Activated naive CD4-positive, alpha-beta T cell treated with anti-CD3 and anti-CD28 coated beads, Interleukin-2, amount 10 ng/mL, durations not matched to agents 7 days and 5 days (primary cell): ENCODE results near the gene CLEC19A.
A peak's percentile ranks its signal among the peaks of the same experiment; 100 is the strongest.

Experiments
- CTCF ChIA-PET: fragments of 350-600 bp; sonication (Branson Sonifier 250); formaldehyde crosslinking; loops from one replicate; lab custom pipeline; 2021; ENCODE audit warnings: antibody characterized with exemption; lab: Charles Lee
- DNase-seq: peaks from one replicate; pipeline ENCODE4 v3.0.0-alpha.2; 2020
- H3K27ac Mint-ChIP-seq: one replicate; pipeline ENCODE4 v1.8.0; 2021; ENCODE audit warnings: mild to moderate bottlenecking, moderate library complexity, mixed read lengths
- H3K27me3 Mint-ChIP-seq: one replicate; pipeline ENCODE4 v1.8.0; 2021; ENCODE audit warnings: mild to moderate bottlenecking, mixed read lengths
- H3K36me3 Mint-ChIP-seq: one replicate; pipeline ENCODE4 v1.8.0; 2021; ENCODE audit warnings: mixed read lengths
- H3K4me1 Mint-ChIP-seq: one replicate; pipeline ENCODE4 v1.8.0; 2021; ENCODE audit warnings: mixed read lengths
- H3K4me3 Mint-ChIP-seq: one replicate; pipeline ENCODE4 v1.8.0; 2021; ENCODE audit warnings: mild to moderate bottlenecking, moderate library complexity, mixed read lengths
- H3K9me3 Mint-ChIP-seq: one replicate; pipeline ENCODE4 v1.8.0; 2021; ENCODE audit warnings: mixed read lengths

CLEC19A gene

GRCh38 chr16:19292186-19292585 is 6.7 kb downstream of the CLEC19A start:
- peaks cover 5% of the 10 kb centered on the region for H3K9me3 Mint-ChIP-seq
- no peak overlapping the region for H3K4me3 Mint-ChIP-seq
- CTCF ChIA-PET = no interaction called here
- DNase-seq = no peak
- H3K4me1 Mint-ChIP-seq = peaks cover 6% of the 10 kb centered on the region
- H3K27me3 Mint-ChIP-seq = peaks cover 4% of the 10 kb centered on the region
- no peaks in the 10 kb centered on the region for H3K36me3 Mint-ChIP-seq
- no peak overlapping the region for H3K27ac Mint-ChIP-seq

DNA sequence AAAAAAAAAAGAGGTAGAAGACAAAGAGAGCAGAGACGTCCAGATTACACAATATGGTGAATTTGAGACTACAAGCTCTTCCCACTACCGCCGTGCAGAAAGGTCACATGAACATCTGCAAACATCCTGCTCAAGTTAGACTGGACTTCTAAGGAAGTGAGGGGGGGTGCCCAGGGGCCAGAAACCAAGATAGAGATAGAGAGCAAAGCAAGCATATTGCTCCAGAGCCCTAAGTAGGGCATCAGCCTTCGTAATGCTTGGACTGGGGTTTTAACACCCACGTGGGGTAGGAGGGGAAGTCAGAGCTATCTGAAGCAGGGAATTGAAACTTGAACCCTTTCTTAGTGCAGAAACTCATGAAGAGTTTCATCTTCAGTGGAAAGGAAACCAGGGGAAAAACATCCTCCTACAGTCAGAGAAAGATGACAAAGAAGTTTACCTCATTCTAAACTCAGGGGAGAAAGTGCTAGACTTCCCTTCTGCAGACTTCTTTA is 8.7 kb downstream of the CLEC19A start:
- Mint-ChIP-seq H3K27ac (no peak overlapping the region), H3K9me3 (peaks cover 5% of the 10 kb centered on the region), H3K4me1 (peaks cover 6% of the 10 kb centered on the region), H3K4me3 (no peak overlapping the region), H3K27me3 (peaks cover 4% of the 10 kb centered on the region), H3K36me3 (no peaks in the 10 kb centered on the region)
- CTCF ChIA-PET = no interaction called here
- no peak for DNase-seq

- no peak overlapping the region for H3K4me3 Mint-ChIP-seq
- H3K27me3 Mint-ChIP-seq = peaks cover 4% of the 10 kb centered on the region
- H3K36me3 Mint-ChIP-seq = no peaks in the 10 kb centered on the region
- H3K9me3 Mint-ChIP-seq = peaks cover 5% of the 10 kb centered on the region
- H3K27ac Mint-ChIP-seq = no peak overlapping the region
- DNase-seq = no peak
- H3K4me1 Mint-ChIP-seq = peaks cover 6% of the 10 kb centered on the region
- CTCF ChIA-PET = no interaction called here
Measured at GRCh38 chr16:19295393-19295792, 9.9 kb downstream of the CLEC19A start.

DNA sequence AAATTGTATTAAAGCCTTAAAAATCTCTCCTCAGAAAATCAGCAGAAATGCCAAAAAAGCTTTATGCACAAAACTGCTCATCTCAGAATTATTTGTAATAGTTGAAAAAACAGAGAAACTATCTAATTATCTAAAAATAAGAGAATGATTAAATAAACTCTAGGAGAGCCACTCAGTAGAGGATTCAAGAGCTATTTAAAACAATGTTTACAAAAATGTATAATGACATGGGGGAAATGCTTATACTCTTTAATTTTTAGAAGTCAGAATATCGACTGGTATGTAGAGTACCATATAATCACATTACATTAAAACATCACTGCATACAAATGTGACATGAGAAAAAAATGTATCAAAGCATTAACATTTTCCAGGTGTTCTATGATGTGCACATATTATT is 11.9 kb downstream of the CLEC19A start:
- no peak for DNase-seq
- CTCF ChIA-PET = no interaction called here
- Mint-ChIP-seq H3K27me3 (no peaks in the 10 kb centered on the region), H3K4me3 (no peak overlapping the region), H3K36me3 (no peaks in the 10 kb centered on the region), H3K27ac (no peak overlapping the region), H3K9me3 (peaks cover 5% of the 10 kb centered on the region), H3K4me1 (peaks cover 6% of the 10 kb centered on the region)

- Mint-ChIP-seq H3K27ac (no peak overlapping the region), H3K4me3 (no peak overlapping the region), H3K4me1 (peaks cover 3% of the 10 kb centered on the region), H3K9me3 (peaks cover 1% of the 10 kb centered on the region), H3K36me3 (no peaks in the 10 kb centered on the region), H3K27me3 (no peaks in the 10 kb centered on the region)
- DNase-seq = no peak
- CTCF ChIA-PET = interaction anchor here (1.1 kb wide), 1 partner anchor 17 kb away, joined by 4 read pairs; no protein-coding TSS in a partner anchor
Measured at GRCh38 chr16:19299565-19299964, 14.0 kb downstream of the CLEC19A start.

DNA sequence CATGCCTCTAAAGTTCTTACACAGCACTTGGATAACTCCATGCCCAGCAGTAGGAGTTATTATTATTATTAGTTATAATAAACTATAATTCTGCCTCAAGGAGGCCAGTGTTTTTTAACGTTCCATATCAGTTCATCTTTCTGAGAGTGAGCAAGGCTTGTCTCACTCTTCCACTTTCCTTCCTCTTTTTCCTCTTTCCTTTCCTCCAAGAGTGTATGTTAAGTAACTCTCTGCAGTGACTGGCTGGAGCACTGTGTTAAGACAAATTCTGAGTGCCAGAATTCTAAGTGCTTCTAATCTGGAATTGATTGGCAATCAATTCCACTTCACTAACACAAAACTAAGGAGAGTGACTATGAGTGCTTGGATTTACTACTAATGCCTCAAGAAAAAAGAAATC is 16.4 kb downstream of the CLEC19A start:
- Mint-ChIP-seq H3K4me1 (no peaks in the 10 kb centered on the region), H3K27me3 (no peaks in the 10 kb centered on the region), H3K9me3 (no peaks in the 10 kb centered on the region), H3K27ac (no peak overlapping the region), H3K4me3 (no peak overlapping the region), H3K36me3 (no peaks in the 10 kb centered on the region)
- DNase-seq = no peak
- CTCF ChIA-PET = no interaction called here

- Mint-ChIP-seq H3K4me3 (no peak overlapping the region), H3K36me3 (no peaks in the 10 kb centered on the region), H3K9me3 (no peaks in the 10 kb centered on the region), H3K27me3 (no peaks in the 10 kb centered on the region), H3K4me1 (no peaks in the 10 kb centered on the region), H3K27ac (peak overlapping the region; percentile 26)
- DNase-seq = no peak
- CTCF ChIA-PET = no interaction called here
Measured at GRCh38 chr16:19304750-19305149, 19.2 kb downstream of the CLEC19A start.

DNA sequence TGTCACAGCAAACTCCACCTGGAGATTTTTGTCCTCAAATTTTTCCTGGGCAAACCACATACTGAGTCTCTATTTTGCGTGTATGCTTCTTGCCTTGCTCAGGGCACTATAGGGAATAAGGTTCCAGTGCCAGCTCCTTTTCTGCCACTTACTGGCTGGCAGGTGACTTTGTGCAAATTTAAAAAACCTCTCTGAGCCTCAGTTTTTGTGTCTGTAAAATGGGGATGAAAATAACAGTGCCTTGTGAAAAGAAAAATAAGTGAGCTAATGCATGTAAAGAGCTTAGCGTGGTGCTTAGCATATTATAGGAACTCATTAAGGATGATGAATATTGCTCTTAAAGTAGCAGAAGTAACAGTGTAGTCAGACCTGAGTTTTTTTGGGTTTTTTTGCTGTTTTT is 19.9 kb downstream of the CLEC19A start:
- Mint-ChIP-seq H3K36me3 (no peaks in the 10 kb centered on the region), H3K4me3 (no peak overlapping the region), H3K4me1 (no peaks in the 10 kb centered on the region), H3K9me3 (no peaks in the 10 kb centered on the region), H3K27me3 (no peaks in the 10 kb centered on the region), H3K27ac (no peak overlapping the region)
- CTCF ChIA-PET = interaction anchor here (0.6 kb wide), 1 partner anchor 138 kb away, joined by 3 read pairs; no protein-coding TSS in a partner anchor
- DNase-seq = no peak

DNA sequence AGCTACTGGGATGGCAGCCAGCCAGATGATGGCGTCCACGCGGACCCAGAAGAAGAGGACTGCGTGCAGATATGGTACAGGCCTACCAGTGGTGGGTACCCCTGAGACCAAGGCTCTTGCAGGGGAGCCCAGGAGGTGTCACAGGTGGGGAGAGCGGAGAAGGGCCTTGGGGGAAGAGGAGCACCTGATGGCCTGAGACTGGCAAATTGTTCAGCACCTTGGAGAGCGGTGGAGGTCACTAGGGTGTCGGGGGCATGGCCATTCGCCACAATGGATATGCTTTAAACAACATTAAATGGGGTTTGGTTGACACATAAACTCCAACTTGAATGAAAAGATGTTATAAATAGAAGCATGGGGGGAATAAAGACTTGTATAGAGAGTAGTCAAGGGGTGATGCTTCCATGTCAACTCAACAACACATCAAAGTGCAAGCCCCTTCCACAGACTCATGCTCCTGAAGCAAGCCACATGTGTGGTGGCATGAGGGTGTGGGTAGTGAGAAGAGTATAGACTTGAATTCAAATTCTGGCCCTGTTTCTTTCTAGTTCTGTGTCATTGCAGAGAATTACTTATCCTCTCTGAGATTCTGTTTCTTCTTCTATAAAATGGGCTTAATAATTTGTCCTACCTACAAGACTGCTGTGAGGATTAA is 22.2 kb downstream of the CLEC19A start:
- H3K27ac Mint-ChIP-seq = no peak overlapping the region
- DNase-seq = peak; percentile 27

DNA sequence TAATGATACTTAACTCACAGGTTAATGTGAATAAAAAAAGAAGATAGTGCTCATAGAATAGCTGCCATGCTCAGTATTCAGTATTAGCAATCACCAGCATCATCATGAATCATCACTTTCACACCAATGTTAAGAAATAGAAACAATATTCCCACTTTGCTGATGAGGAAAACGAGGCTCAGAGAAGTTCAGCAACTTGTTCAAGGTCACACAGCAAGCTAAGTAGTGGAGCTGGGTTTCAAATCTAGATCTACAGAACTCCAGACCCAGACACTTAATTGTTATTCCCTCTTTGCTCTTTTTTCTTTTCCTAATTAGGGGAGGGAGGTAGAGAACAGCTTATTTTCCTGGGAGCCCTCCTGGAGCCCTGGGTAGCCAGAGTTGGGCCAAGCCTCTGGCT is 22.9 kb downstream of the CLEC19A start:
- DNase-seq = no peak
- CTCF ChIA-PET = no interaction called here
- no peak overlapping the region for H3K4me3 Mint-ChIP-seq

More for the DNA sequence above, 22.2 kb downstream of the CLEC19A start:
- no peaks in the 10 kb centered on the region for H3K27me3 Mint-ChIP-seq
- CTCF ChIA-PET = no interaction called here
- H3K4me3 Mint-ChIP-seq = no peak overlapping the region
- no peaks in the 10 kb centered on the region for H3K36me3 Mint-ChIP-seq
- no peaks in the 10 kb centered on the region for H3K4me1 Mint-ChIP-seq
- H3K9me3 Mint-ChIP-seq = no peaks in the 10 kb centered on the region

GRCh38 chr16:19309178-19309577 is 23.6 kb downstream of the CLEC19A start:
- CTCF ChIA-PET = no interaction called here
- H3K4me1 Mint-ChIP-seq = no peaks in the 10 kb centered on the region
- H3K36me3 Mint-ChIP-seq = no peaks in the 10 kb centered on the region
- H3K27ac Mint-ChIP-seq = no peak overlapping the region
- no peaks in the 10 kb centered on the region for H3K9me3 Mint-ChIP-seq
- DNase-seq = no peak
- no peak overlapping the region for H3K4me3 Mint-ChIP-seq
- H3K27me3 Mint-ChIP-seq = no peaks in the 10 kb centered on the region

More for the DNA sequence above, 22.9 kb downstream of the CLEC19A start:
- H3K27me3 Mint-ChIP-seq = no peaks in the 10 kb centered on the region
- H3K36me3 Mint-ChIP-seq = no peaks in the 10 kb centered on the region
- no peaks in the 10 kb centered on the region for H3K4me1 Mint-ChIP-seq
- no peaks in the 10 kb centered on the region for H3K9me3 Mint-ChIP-seq
- no peak overlapping the region for H3K27ac Mint-ChIP-seq

GRCh38 chr16:19314718-19315425 is 29.3 kb downstream of the CLEC19A start:
- Mint-ChIP-seq H3K27me3 (peaks cover 5% of the 10 kb centered on the region), H3K4me1 (no peaks in the 10 kb centered on the region), H3K9me3 (no peaks in the 10 kb centered on the region), H3K4me3 (no peak overlapping the region), H3K36me3 (no peaks in the 10 kb centered on the region), H3K27ac (no peak overlapping the region)
- DNase-seq = no peak
- CTCF ChIA-PET = no interaction called here

DNA sequence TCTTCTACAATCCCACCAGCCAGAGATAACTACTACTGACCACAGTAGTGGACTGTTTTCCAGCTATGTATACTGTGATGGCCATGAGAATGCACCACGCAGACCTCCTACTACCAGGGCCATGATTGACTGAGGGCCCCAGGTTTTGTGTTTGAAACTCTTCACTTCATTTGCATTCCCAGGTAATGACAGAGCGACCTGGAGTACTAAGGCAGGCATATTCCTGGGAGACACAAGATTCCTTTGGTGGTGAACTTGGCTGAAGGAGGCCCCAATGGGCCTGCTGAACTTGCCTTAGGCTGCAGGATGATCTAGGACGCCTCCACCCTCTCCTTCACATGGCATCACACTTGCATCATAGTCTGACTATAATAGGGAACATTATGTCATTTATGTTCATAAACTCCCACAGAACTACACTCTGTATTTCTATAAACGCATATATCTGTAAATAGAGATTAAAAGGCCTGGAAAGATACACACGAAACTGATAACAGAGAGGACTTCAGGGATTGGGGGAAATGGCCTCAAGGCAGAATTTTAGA is 30.4 kb downstream of the CLEC19A start:
- no peak overlapping the region for H3K27ac Mint-ChIP-seq
- DNase-seq = no peak
- no peak overlapping the region for H3K4me3 Mint-ChIP-seq
- H3K9me3 Mint-ChIP-seq = no peaks in the 10 kb centered on the region
- CTCF ChIA-PET = interaction anchor here (0.9 kb wide), 1 partner anchor 16 kb away, joined by 4 read pairs; no protein-coding TSS in a partner anchor
- H3K27me3 Mint-ChIP-seq = peaks cover 5% of the 10 kb centered on the region
- H3K4me1 Mint-ChIP-seq = no peaks in the 10 kb centered on the region
- no peaks in the 10 kb centered on the region for H3K36me3 Mint-ChIP-seq

- Mint-ChIP-seq H3K27me3 (peaks cover 9% of the 10 kb centered on the region), H3K36me3 (no peaks in the 10 kb centered on the region), H3K4me3 (no peak overlapping the region), H3K4me1 (no peaks in the 10 kb centered on the region), H3K9me3 (no peaks in the 10 kb centered on the region), H3K27ac (no peak overlapping the region)
- CTCF ChIA-PET = interaction anchor here (0.9 kb wide), 1 partner anchor 17 kb away, joined by 4 read pairs; no protein-coding TSS in a partner anchor
- DNase-seq = no peak
Measured at GRCh38 chr16:19316846-19317245, 31.3 kb downstream of the CLEC19A start.
